ENCODE measurements around the gene SMIM38.
"Not testable (repeated sequence)": the region's sequence is repeated elsewhere in the genome, so short reads cannot be mapped to it uniquely, and the experiment has no call there.

The SMIM38 gene

DNA sequence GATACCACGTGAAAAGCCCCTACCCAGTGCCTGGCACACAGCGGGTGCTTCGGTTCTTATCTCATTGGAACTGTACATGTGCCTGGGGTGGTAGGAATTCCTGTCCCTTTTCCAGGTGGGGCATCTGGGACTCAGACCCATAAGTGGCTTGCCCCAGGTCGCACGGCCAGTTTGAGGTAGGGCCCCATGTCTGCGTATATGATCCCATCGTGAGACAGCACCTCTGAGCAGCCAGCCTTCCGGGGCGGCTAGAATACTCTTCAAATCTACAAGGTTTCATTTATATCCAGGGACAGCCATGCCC lies 33.5 kb upstream of the SMIM38 start:
- no peak for DNase-seq (ENCODE audit: low read depth, low spot score)

DNA sequence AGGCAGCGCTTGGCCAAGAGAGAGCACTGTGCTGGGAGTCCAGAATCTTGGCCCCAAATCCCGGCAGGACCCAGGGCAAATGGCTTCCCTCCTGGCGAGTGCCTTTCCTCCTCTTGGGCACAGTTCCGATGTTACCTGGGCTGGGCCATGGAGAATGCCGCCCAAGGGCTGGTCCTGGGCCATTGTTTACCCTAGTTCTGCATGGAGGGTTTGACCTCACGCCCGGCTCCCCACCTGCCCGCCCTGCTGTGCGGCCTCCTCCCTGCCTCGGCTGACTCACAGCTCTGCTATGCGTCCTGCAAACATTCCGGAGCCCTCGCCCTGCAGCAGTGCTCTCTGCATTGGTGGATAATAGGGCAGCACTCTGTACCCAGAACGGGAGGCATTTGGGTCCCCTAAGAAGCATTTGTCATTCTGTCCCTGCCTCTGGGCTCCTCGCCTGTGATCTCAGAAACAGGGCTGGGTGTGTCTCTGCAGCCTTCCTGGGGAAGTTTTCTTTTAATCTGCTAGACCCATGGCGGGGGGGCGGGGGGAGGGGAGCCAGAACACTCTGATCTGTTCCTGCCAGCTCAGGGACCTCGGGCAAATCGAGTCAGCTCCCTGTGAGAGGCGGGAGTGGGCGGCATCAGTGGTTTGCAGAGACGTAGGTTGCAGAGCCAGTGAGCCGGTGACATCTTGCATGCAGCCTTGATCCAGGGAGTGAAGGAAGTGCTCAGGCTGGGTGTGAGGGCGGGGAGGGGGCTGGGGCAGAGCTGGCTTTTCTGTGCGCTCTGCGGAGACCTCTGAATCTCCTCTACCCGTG lies 32.9 kb upstream of the SMIM38 start:
- peak; percentile 87 for DNase-seq (ENCODE audit: low read depth, low spot score)

DNA sequence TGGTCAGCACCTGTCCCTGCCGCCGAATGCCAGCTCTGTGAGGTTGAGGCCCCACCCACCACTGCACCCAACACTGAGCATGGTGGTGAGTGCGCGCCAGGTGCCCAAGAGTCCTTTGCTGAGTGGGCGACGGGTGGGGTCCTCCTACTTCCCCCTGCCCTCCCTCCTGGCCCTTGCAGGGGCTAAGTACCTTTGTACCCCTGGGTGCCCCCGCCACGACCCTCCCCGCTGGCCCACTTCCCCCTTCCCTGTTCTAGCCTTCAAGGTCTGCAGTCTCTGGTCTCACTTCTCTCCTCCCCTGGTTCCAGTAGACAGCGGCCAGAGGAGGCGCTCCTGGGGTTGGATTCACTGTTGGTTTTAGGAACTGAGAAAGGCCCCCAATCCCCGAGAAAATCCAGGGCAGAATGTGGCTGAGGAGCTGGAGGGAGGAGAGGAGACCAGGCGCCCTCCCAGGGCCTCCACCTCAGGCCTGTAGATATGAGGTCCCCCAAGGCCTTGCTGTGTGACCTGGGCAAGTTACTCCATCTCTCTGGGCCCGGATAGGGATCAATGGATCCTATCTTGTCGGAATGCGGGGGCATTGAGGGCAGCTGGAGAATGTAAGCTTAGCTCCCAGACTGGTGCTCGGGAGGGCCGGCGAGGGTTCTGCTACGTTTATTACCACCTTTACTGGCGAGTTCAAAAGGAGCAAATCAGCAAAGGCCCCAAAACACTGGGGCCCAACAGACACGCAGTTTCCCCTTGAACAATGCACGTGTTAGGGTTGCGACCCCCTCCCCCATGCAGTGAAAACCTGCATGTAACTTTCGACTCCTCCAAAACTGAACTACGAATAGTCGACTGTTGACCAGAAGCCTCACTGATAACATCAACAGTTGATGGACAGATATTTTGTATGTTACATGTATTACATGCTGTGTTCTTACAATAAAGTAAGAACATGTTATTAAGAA lies 31.9 kb upstream of the SMIM38 start:
- no peak for DNase-seq (ENCODE audit: low read depth, low spot score)

DNA sequence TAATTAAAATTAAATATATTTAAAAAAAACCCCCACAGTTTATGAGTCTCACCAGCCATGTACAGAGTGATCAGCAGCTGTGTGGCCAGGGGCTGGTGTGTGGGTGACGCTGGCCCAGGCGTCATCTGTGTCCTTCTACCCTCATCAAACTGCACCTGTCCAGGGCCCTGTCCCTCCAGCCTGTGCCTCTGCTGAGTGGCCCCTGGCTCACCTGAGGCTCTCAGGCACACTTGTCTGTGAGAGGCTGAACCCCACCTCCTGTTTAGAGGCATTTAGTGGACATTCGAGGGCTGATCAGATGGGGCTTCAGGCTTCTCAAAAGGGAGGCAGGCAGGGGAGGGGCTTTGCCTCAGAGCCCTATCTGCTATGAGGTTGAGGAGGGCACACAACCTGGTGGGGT lies 29.9 kb upstream of the SMIM38 start:
- no peak for DNase-seq (ENCODE audit: low read depth, low spot score)

DNA sequence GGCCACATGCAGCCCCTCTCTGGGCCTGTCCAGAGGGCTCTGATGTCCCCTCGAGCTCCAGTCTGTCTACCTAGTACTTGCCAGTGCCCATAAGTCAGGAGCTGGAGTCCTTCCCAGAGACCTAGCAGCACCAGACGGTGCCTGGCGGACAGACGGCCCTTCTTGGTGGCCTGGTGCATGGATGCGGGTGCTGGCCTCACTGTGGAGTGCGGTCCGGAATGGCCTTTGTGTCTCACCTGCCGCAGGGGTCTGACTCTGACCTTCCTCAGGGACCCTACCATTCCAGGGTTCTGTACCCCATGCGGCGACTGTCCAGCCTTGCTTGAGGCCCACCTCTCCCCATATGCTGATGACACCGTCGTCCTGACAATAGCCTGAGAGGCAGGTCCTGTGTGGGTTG lies 29.4 kb upstream of the SMIM38 start:
- no peak for DNase-seq (ENCODE audit: low read depth, low spot score)

DNA sequence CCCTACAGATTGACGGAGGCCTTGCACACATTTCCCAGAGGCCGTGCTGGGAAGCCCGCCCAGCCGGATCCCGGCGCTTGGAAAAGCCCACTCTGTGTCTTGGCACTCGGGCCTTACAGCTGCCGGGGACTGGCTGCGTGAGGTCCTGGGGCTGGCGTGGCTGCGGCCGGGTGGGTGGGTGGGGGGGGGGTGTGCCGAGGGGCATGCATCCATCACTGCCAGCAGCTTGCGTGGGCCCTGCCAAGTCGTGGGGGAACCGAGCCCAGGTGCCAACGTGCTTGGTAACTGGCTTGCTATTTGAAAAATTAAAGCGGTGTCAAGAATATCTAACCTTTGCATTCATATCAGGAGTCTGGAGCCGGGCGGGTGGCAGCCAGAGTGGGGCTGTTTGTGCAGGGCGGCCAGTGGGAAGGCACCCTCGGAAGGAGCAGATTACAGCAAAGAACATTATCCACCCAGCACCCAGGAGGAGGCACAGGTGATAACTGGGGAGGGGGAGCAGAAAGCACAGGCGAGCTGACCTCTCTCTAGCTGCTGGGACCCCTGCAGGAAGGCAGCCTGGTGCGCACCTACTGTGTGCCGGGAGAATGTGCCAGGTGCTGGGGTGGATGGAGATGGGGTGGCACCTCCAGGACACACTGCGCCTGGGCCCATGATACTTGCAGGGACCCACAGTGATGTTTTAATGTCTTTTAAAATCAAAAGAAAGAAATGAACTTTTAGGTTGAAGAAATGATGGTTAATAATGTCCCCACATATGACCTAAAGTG lies 28.5 kb upstream of the SMIM38 start:
- no peak for DNase-seq (ENCODE audit: low read depth, low spot score)

DNA sequence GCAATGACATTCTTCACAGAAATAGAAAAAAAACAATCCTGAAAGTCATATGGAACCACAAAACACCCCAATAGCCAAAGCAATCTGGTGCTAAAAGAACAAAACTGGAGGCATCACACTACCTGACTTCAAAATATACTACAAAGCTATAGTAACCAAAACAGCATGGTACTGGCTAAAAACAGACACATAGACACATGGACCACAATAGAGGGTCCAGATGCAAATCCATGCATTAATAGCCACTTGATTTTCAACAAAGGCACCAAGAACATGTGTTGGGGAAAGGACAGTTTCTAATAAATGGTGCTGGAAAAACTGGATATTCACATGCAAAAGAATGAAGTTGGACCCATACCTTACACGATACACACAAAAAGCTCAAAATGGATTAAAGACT lies 27.9 kb upstream of the SMIM38 start:
- no peak for DNase-seq (ENCODE audit: low read depth, low spot score)

DNA sequence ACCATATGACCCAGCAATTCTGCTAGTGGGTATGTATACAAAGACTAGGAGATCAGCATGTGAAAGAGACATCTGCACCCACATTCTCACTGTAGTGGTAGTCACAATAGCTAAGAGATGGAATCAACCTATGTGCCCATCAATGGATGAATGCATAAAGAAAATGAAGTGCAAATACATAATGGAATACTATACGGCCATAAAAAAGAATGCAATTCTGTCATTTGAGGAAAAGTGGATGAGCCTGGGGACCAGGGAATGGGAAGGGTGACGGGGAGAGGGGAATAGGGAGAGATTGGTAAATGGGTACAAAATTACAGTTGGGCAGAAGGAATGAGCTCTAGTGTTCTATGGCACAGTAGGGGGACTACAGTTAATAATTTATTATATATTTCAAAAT lies 26.7 kb upstream of the SMIM38 start:
- DNase-seq (ENCODE audit: low read depth, low spot score): no peak

DNA sequence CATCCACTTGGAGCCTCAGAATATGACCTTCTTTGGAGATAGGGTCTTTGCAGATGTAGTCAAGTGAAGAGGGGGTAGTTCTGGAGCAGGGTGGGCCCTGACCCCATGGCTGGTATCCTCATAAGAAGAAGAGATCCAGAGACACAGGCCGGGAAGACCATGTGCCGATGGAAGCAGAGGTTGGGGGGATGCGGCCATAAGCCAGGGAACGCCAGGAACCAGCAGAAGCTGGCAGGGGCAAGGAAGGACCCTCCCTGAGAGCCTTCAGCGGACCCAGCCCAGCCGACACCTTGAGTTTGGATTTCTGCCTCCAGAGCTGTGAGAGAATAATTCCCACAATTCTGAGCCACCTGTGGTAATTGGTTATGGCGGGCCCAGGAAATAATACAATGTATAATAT lies 26.1 kb upstream of the SMIM38 start:
- DNase-seq (ENCODE audit: low read depth, low spot score): no peak

DNA sequence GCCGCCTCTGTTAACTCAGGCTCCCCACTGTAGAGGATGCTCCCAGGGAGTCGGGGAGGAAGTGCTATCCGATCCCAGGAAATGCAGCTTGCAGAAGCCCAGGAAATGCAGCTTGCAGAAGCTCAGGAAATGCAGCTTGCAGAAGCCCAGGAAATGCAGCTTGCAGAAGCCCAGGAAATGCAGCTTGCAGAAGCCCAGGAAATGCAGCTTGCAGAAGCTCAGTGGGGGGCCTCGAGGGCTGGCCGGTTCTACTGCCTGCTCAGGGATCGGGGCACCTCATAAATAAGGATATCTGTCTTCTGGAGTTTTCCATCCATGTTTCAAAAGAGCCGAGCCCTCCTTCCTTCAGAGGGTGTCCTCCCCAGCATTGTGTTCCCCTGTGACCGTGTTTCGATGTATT lies 25.1 kb upstream of the SMIM38 start:
- no peak for DNase-seq (ENCODE audit: low read depth, low spot score)

DNA sequence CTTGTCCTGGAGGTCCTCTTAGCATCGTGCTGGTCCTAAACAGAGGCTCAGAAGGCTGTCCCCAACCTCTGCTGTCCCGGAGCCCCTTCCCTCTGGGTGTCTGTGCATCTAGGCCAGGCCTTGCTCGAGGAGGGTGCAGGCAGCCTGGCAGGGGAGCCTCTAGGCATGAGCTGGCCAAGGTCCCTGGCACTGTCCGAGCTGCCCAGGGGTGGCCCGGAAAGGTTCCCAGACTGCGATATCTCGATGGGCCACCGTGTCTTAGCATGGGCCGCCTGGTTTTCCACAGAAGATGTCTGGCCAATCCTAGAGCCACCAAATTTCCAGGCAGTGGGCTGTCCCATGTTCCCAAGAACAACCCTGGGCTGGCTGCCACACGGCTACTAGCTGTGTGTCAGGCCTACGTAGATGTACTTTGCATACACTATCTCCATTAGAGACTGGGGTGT lies 24.6 kb upstream of the SMIM38 start:
- no peak for DNase-seq (ENCODE audit: low read depth, low spot score)

DNA sequence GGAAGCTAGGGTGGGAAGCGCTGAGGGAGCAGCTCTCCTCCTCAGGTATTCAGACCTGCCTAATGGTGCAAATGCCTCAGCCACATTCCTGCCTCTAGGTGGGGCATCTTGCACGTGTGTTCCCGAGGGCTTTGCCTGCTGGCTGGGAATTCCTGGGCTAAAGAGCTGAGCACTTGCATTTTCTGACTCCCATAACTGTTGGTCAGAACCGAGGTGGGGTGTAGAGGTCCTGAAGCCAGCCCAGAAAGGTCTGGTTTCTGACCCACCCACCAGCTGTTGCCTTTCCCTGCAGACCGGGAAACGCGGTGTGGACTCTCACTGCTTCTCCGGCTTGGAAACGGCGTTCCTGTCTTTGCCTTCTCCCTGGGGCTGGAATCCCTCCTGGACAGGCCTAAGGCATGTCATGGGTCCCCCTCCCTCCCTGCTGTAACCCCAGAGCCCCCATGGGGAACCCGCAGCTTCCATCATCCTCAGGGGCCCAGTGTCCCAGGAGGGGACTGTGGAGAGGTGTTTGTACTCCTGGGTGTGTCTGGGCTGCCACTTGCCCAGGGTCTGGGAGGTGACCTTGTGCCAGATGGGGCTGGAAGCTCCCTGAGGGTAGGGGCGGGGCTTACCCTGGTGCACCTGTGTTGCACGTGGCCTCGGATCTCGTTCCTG lies 24.0 kb upstream of the SMIM38 start:
- DNase-seq (ENCODE audit: low read depth, low spot score): peak; percentile 90

DNA sequence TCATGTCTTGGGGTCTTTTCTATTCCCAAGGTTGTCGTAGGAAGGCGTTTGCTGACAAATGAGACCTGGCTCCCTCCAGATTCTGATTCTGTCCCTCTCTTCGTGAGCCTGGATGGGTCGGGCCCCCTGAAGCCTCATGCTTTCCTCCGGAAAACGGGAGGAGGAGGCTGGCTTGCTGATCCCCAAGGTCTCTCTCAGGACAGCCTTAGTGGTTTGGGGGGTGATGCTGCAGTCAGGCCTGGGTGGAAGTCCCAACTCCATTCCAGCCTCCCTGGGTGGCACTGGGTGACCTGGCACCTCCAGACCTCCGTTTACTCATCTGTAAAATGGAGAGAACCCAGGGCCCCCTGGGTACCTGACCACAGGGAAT lies 23.4 kb upstream of the SMIM38 start:
- DNase-seq (ENCODE audit: low read depth, low spot score): no peak

DNA sequence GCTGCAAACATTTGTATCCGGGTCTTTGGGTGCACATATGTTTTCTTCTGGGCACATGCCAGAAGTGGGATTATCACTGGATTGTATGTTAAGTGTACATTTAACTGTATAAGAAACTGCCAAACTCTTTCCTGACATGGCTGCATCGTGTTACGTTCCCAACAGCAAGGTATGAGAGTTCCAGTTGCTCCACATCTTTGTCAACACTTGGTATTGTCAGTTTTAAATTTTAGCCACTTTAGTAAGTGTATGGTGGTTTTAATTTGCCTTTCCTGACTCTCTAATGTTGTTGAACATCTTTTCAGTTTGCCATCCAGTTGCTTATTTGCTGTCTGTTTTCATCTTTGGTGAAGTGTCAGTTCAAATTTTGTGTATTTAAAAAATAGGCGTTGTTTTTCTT lies 22.5 kb upstream of the SMIM38 start:
- DNase-seq (ENCODE audit: low read depth, low spot score): no peak

DNA sequence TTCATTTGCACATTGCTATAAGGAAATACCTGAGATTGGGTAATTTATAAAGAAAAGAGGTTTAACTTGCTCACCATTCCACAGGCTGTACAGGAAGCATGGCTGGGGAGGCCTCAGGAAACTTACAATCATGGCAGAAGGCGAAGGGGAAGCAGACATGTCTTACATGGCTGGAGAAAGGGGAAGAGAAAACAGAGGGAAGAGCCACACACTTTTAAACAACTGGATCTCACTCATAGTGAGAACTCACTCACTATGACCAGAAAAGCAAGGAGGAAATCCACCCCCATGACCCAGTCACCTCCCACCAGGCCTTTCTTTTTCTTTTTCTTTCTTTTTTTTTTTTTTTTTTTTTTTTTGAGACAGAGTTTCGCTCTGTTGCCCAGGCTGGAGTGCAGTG lies 21.6 kb upstream of the SMIM38 start:
- not testable (repeated sequence) for DNase-seq (ENCODE audit: low read depth, low spot score)

DNA sequence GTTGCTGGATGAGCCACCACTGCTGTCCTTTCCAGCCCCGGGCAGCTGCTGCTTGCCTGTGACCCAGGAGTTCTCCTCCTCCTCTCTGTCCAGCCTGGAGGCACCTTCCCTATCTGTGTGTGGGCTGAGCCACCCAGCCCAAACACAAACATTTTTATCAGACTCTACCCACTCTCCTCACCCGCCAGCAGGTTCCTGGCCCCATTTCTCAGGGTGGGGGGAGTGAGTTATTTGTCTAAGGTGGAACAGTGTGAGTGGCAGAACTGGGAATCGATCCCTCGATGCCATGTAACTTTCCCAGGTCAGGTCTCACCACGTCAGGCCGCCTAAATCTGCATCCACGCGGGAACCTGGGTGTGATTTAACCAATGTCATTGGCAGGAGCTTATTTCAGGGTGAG lies 20.8 kb upstream of the SMIM38 start:
- no peak for DNase-seq (ENCODE audit: low read depth, low spot score)

DNA sequence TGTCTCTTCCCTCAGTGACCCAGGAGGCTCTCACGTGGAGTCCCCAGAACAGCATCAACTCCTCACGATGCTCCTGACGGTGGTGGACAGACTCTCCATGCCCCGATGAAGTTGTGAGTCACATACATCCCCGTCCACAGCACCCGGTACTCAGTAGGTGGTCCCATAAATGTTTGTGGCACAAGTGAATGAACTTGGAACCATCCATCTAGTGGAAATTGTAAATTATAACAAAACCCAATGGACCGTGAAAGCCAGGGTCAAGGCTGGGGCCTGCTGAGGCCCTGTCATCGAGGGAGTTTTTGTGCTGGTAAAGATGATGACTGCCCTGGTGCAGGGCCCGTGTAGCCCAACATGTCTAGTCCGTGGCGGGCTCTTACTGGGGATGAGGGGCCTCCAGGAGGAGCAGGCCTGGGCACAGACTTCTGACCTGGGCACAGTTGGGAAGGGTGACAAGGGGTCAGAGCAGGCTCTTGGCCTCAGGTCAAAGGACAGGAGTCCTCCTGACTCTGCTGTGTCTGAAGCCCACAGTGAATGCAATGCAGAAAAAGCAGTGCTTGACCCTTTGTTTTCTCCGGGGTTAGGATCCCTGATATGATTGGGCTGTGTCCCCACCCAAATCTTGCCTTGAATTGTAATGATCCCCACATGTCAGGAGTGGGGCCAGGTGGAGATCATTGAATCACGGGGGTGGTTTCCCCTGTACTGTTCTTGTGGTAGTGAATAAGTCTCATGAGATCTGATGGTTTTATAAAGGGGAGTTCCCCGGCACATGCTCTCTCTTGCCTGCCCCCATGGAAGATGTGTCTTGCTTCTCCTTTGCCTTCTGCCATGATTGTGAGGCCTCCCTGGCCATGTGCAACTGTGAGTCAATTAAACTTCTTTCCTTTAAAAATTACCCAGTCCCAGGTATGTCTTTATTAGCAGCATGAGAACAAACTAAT lies 20.0 kb upstream of the SMIM38 start:
- DNase-seq (ENCODE audit: low read depth, low spot score): no peak

DNA sequence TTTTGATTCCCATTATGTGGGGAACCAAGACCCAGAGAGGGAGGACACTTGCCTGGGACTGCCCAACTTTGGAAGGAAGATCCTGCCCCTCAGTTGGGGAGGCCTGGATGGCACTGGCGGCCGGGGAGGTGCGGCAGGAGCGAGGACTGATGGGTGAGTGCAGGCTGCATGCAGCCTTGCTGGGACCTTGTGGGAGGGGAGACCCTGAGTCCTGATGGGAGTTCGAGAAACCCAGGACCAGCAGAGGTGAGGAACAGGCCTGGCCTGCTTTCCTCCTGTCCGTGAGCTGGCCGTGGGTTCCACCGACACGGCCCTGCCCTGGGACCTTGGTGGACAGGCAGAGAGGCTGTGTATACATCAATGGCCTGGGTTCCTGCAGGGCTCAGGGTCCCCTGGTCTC lies 19.3 kb upstream of the SMIM38 start:
- no peak for DNase-seq (ENCODE audit: low read depth, low spot score)

DNA sequence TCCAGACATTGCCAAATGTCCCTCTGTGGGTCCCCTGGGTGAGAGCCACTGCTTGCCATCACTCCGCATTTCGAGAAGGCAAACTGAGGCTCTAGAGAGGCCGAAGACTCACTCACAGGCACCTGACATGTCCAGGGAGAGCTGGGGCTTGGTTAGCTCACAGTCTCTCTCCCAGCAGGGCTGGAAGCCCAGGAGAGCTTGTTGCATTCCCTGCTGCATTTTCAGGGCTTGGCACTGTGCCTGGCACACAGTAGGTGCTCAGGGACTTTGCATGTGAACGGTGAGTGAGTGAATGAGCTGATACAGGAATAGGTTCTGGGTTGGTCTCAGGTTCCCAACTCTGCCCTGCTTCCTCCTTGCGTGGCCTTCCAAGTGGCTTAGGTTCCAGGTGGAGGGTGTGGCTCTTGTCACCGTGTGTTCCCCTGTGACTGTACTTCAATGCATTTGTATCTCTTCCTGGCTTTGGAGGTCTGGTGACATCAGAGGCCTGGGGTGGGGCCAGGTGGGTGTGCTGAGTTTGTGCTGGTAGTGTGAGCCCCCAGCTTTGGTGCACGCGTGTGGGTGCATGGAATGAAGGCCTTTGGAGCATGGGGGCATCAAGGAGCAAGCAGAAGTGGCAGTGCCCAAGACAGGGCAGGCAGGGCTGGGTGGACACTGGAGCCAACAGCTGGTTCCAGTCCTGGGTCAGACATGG lies 18.4 kb upstream of the SMIM38 start:
- DNase-seq (ENCODE audit: low read depth, low spot score): no peak

DNA sequence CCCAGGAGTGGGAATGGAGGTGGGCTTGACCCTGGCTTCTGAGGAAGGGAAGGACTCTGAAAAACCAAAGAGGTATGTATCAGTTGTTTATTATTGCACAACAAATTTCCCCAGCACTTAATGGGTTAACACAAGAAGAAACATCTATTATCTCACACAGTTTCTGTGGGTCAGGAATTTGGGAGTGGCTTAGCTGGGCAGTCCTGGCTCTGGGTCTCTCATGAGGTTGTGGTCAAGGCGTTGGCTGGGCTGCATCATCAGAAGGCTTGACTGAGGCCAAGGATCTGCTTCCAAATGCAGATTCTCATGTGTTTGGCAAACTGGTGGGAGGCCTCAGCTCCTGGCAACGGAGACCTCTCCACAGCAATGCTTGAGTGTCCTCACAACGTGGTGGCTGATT lies 17.5 kb upstream of the SMIM38 start:
- DNase-seq (ENCODE audit: low read depth, low spot score): no peak

Data from iPS DF 19.7 (cell line).